ENCODE data around the gene IRF1. TPM values are rescaled to one million over a fixed set of nuclear protein-coding genes. Genes with fewer than 3 reads are reported as not detected.

IRF1 gene
- total RNA-seq, 1 donor from 2014 or later: 50.1 TPM

DNA sequence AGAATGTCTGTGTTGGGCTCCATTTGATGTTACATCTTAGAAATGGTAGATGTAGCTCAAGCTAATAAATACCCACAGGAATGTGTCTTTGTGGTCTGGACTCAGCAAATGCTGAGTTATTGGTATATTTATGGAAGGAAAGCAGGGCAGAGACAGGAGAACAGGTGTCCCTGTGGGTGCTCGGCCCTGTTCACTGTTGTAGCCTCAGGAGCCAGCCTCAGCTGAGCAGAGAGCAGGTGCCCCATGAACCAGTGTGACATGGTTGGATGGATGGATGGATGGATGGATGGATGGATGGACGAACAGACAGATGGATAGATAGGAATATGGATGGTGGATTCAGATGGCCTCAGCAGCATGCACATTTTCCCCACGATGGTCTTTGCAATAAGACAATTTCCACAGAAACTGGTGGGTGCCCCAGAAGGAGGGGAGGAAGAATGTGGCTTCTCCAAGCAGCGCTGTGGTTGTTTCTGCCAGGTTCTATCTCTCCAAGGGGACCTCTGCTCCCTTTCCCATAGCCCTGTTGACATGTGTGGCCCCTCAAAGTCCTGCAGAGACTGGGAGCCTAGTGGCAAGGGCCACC lies 8.2 kb upstream of the IRF1 start:
- H3K27me3 Mint-ChIP-seq: peaks cover 6% of the 10 kb centered on the region
- peak overlapping the region; percentile 5 for H3K27ac Mint-ChIP-seq
- H3K4me1 Mint-ChIP-seq (ENCODE audit: unreplicated experiment): peaks cover 5% of the 10 kb centered on the region
- TF ChIP-seq, protein P1, sequence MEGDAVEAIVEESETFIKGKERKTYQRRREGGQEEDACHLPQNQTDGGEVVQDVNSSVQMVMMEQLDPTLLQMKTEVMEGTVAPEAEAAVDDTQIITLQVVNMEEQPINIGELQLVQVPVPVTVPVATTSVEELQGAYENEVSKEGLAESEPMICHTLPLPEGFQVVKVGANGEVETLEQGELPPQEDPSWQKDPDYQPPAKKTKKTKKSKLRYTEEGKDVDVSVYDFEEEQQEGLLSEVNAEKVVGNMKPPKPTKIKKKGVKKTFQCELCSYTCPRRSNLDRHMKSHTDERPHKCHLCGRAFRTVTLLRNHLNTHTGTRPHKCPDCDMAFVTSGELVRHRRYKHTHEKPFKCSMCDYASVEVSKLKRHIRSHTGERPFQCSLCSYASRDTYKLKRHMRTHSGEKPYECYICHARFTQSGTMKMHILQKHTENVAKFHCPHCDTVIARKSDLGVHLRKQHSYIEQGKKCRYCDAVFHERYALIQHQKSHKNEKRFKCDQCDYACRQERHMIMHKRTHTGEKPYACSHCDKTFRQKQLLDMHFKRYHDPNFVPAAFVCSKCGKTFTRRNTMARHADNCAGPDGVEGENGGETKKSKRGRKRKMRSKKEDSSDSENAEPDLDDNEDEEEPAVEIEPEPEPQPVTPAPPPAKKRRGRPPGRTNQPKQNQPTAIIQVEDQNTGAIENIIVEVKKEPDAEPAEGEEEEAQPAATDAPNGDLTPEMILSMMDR (conservative IDR thresholded peaks at IDR 0.05): no peak
- H3K9me3 Mint-ChIP-seq: no peaks in the 10 kb centered on the region
- peak; percentile 36 for DNase-seq (ENCODE audit: extremely low spot score, unreplicated experiment)
- H3K36me3 Mint-ChIP-seq: no peaks in the 10 kb centered on the region
- H3K4me3 Mint-ChIP-seq: no peak overlapping the region

- Mint-ChIP-seq H3K27me3 (peaks cover 8% of the 10 kb centered on the region), H3K4me1 (ENCODE audit: unreplicated experiment) (peaks cover 5% of the 10 kb centered on the region), H3K36me3 (no peaks in the 10 kb centered on the region), H3K9me3 (no peaks in the 10 kb centered on the region), H3K27ac (peak overlapping the region; percentile 69), H3K4me3 (no peak overlapping the region)
- DNase-seq (ENCODE audit: extremely low spot score, unreplicated experiment): peak; percentile 66
- TF ChIP-seq, protein P1 (conservative IDR thresholded peaks at IDR 0.05): no peak
Measured at GRCh38 chr5:132498152-132498551, 7.6 kb upstream of the IRF1 start.

- Mint-ChIP-seq H3K9me3 (no peaks in the 10 kb centered on the region), H3K27me3 (peaks cover 8% of the 10 kb centered on the region), H3K4me3 (peak overlapping the region; percentile 91), H3K36me3 (no peaks in the 10 kb centered on the region), H3K27ac (peak overlapping the region; percentile 69), H3K4me1 (ENCODE audit: unreplicated experiment) (peaks cover 5% of the 10 kb centered on the region)
- TF ChIP-seq, protein P1 (conservative IDR thresholded peaks at IDR 0.05): no peak
- DNase-seq (ENCODE audit: extremely low spot score, unreplicated experiment): peak; percentile 57
Measured at GRCh38 chr5:132497488-132497997, 7.0 kb upstream of the IRF1 start.

GRCh38 chr5:132496631-132497487 lies 6.3 kb upstream of the IRF1 start:
- Mint-ChIP-seq H3K4me3 (peak overlapping the region; percentile 91), H3K27ac (peak overlapping the region; percentile 88), H3K36me3 (no peaks in the 10 kb centered on the region), H3K27me3 (peaks cover 12% of the 10 kb centered on the region), H3K4me1 (ENCODE audit: unreplicated experiment) (peaks cover 5% of the 10 kb centered on the region), H3K9me3 (no peaks in the 10 kb centered on the region)
- peak; percentile 84 for DNase-seq (ENCODE audit: extremely low spot score, unreplicated experiment)
- TF ChIP-seq, protein P1 (conservative IDR thresholded peaks at IDR 0.05): no peak

- H3K27ac Mint-ChIP-seq: peak overlapping the region; percentile 88
Measured at GRCh38 chr5:132496191-132496630, 5.6 kb upstream of the IRF1 start.

More at GRCh38 chr5:132496191-132496630, 5.6 kb upstream of the IRF1 start:
- TF ChIP-seq, protein P1 (conservative IDR thresholded peaks at IDR 0.05): no peak
- Mint-ChIP-seq H3K27me3 (peaks cover 15% of the 10 kb centered on the region), H3K36me3 (no peaks in the 10 kb centered on the region), H3K4me1 (ENCODE audit: unreplicated experiment) (peaks cover 5% of the 10 kb centered on the region), H3K9me3 (no peaks in the 10 kb centered on the region), H3K4me3 (peak overlapping the region; percentile 91)
- DNase-seq (ENCODE audit: extremely low spot score, unreplicated experiment): peak; percentile 81
